HT-29 (cell line): ENCODE data around the gene PCGF3. TPM values are rescaled to one million over a fixed set of nuclear protein-coding genes. Genes with fewer than 3 reads are reported as not detected.
"Not testable (repeated sequence)": the region's sequence is repeated elsewhere in the genome, so short reads cannot be mapped to it uniquely, and the experiment has no call there.

Experiments
- DNase-seq: peaks from one replicate; pipeline ENCODE4 v3.0.0-alpha.2; 2015; ENCODE audit warnings: low spot score
- total RNA-seq: library from RNA; depleted of rRNA; stranded (reverse); fragments of >200 nt; shearing (Covaris generic); gene quantifications from 2 replicates; pipeline ENCODE4 v1.2.3, GENCODE V29; 2014

The PCGF3 gene
- total RNA-seq, 1 experiment from 2014 or later: 64.9 TPM

DNA sequence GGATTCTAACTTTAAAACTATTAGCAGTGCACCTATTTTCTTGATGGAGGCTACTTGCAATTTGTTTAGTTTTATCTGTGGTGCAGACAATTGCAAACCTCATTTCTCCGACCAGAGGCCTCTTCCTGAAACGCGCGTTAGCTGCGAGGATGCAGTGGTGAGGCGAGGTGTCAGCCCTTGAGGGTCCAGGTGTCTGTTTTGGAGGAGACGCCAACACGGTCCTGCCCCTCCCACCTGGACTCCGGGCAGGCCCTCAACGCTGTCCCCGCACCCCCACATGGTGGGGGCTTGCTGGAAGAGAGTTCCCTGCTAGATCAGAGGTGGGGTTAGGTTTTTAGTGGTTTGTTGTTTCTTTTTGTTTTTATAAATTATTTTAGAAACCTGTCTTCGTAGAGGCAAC lies 34.4 kb downstream of the PCGF3 start:
- DNase-seq: no peak

DNA sequence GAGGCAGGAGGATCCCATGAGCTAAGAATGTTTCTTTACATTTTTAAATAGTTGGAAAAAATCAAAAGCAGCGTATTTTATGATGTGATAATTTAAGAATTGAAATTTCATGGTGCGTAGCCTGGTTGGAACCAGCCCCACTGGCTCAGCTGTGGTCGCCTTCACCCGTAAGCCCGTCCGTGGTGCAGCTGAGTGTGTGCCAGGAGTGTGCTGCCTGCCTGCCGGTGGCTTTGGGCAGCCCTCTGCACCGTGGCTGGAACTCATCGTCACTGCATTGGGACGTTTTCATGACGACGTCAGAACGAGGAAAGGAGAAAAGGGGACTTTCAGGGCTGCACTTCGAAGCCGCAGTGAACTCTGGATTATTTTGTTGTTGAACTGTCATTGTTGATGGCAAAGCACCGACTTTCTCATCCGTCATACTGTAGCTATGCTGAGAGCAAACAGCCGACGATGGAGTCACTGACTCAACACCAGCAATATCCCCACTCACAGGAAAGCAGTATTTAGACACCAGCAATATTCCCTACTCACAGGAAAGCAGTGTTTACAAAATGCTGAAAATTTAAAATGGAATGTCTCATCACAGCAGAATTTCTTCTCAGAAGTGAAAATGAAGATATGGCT lies 35.1 kb downstream of the PCGF3 start:
- DNase-seq: no peak

DNA sequence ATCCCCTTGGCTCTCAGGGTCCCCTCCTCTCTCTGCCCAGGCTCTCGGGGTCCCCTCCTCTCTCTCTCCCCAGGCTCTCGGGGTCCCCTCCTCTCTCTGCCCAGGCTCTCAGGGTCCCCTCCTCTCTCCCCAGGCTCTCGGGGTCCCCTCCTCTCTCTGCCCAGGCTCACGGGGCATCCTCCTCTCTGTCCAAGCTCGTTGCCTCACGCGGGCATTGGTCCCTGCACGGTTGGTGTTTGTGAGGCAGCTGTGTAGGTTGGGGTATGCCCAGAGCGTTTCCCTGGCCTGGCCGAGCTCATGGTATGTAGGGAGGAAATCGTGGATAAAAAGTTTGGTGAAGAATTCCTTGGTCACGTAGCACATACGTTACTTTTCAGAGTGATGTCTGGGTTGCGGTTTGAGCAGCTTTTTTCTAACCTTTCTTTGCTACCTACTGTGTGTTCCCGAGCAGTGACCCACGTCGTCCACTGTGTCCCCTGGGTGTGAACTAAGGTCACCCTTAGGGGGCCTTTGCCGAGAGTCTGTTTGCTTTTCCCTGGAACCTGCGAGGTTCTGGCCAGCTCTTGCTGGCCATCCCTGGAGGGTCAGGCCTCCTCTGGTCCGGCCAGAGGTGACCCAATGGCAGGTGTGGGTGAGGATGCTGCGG lies 36.6 kb downstream of the PCGF3 start:
- no peak for DNase-seq

DNA sequence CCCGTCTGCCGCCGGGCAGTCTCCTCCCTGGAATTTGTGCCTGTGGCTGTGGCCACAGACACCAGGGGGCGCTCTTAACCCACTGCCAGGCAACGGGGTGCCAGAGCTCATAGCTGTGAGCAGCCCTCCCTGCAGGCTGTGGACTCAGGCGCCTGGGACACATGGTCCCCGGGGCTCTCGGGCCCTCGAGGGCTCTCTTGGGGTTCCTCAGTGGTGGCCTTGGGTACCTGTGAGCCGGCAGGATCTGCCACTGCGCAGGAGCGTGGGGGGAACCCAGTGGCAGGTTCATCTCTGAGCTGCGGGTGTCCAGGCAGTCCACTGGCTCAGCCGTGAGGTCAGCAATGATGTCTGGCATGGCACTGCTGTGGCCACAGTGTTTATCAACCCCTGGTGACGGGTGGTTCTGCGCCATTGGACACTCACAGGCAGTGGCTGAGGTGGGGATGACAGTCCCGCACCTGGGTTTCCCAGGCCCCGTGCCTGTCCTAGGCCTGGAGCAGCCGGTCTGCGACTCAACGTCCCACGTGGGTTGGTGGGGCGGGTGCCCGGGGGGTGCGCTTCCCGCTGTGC lies 37.2 kb downstream of the PCGF3 start:
- peak; percentile 64 for DNase-seq

DNA sequence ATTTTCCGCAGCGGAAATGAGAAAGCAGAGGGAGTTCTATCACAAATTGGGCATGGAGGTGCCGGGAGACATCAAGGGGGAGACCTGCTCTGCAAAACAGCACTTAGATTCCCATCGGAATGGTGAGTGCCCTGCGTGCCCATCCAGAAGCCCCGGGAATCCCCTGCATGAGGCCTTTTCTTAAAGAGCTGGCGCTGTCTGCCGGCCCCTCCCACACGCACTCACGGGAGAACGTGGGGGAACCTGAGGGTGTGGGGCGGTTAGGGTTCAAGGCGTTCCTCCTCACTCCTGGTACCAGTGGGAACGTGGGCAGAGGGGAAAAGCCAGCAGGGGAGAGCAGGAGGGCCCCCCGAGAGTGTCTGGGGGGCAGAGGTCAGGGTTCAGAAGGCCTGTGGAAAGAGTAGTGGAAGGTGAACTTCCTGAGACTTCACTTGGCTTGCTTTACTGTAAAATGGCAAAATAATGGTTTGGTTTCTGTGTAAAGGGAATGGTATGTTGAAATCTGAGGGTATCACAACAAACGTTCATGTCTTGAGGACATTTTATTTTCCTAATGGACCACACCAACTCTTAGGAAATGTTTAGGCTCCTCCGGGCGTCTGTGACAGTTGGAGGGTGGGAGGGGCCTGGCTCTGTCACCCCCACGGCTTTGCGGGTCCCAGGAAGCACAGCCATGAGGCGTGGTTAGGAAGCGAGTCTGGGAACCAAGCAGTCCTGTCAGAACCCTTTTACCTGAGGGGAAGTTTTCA lies 38.0 kb downstream of the PCGF3 start:
- no peak for DNase-seq

DNA sequence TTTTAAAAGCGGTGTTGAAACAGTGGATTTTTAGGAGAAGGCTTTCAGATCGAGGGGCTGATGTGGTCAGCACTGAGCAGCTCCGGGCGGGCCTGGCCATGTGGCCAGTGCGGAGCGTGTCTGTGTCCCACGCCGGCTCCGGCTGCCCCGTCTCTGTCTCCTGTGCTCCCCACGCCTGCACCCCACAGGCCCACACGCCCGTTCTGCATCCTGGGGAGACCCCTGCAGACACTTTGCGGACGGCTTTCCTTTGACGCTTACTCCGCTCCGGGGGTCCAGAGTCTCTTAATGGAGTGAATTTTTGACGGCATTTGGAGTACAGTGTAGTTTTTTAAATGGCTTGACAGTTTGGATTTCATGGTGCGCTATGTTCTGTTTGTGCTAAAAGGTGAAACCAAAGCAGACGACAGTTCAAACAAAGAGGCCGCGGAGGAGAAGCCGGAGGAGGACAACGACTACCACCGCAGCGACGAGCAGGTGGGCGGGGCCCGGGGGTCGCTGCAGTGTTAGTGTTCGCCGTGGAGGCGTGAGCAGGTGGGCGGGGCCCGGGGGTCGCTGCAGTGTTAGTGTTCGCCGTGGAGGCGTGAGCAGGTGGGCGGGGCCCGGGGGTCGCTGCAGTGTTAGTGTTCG lies 38.7 kb downstream of the PCGF3 start:
- no peak for DNase-seq

- no peak for DNase-seq
Measured at GRCh38 chr4:747546-748170, 42.0 kb downstream of the PCGF3 start.

GRCh38 chr4:748461-748860 lies 42.8 kb downstream of the PCGF3 start:
- no peak for DNase-seq

DNA sequence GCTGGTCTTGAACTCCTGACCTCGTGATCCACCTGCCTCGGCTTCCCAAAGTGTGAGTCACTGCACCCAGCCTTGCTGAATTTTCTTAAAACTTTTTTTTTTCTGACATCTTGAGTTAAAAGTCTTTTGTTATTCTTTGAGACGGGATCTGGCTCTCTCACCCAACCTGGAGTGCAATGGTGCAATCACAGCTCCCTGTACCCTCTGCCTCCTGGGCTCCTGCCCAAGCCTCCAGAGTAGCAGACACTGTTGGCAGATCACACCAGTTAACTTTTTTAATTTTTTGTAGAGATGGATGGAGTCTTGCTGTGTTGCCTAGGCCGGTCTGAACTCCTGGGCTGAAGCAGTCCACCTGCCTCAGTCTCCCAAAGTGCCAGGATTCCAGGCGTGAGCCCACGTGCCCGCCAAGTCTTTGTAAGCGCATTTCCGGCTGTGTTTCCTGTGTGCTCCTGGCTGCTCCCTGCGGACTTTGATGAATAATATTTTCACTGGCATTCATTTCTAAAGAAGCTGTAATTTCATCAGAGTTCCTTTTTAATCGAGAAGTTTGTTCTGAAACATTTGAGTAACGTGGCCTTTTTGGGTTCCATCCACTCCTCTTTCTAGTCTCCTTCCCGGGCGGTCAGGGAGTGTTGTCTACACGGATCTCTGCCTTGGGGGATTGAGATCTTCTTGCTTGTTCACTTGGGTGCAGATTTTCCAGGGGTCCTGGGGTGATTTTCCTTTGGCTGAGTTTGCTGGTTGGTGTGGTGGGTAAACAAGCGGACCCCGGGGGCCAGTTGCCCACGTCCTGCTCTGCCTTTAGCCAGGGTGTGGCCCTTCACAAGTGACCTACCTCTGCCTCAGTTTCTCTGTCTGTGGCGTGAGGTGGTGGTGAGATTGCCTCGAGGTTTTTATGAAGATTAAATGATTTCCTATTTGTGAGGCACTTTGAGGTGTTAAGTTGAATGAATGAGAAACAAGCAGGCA lies 44.4 kb downstream of the PCGF3 start:
- no peak for DNase-seq

DNA sequence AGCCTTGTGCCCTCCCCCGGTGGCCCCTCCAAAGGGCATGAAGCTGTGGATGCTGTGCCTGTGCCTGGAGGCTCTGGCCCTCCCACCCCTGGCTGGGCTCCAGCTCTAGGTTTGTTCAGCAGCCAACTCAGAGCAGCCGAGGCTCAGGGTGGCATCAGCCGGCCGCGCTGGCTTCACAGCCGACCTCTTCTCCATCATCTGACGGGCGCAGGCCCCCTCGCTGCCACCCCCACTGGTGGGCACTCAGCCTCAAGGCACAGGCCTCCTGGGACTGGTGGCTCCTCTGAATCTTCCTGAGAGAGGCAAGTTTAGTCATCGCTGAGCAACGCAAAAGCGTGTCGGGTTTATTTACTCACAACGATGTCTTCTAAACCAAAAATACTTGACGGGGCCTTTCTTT lies 46.0 kb downstream of the PCGF3 start:
- no peak for DNase-seq

GRCh38 chr4:752196-752861 lies 46.7 kb downstream of the PCGF3 start:
- no peak for DNase-seq

- not testable (repeated sequence) for DNase-seq
Measured at GRCh38 chr4:753186-753585, 47.6 kb downstream of the PCGF3 start.

DNA sequence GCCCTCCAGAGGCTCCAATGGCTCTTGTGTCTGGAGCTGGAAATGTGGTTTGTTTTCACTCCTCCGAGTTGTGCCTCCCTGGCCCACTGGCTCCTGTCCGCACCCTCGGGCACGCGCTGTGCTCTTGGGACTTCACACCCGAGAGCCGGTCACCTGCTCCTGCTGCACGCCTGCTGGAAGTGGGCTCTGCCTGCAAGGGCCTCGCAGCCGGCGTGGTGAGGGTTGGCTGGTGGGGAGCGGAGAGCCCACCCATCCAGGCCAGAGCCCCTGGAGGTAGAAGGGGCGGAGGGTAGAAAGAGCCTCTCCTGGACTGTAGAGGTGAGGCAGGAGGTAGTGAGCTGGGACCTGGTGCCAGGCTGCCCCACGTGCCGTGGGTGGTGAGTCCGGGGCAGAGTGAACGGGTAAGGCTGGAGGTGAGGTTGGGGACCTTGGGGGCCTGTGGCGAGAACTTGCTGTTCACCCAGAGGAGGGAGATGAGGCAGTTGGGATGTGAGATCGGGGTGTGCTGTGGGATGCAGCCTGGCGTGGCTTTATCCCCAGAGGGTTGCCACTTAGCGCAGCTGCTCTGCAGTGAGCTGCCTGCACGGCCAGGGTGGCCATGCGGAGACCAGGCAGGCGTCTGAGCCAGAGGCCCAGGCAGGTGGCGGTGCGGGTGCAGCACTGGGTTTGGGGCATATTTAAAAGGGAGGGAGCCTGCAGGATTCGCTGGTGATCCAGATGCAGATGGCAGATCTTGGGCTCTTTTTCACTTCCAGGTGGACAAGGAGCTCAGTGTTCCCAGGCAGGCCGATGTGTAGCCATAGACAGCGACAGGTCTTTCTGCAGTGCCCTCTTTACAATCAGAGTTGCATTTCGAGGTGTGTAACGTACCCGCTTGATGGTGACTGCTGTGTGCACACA lies 48.8 kb downstream of the PCGF3 start:
- no peak for DNase-seq

DNA sequence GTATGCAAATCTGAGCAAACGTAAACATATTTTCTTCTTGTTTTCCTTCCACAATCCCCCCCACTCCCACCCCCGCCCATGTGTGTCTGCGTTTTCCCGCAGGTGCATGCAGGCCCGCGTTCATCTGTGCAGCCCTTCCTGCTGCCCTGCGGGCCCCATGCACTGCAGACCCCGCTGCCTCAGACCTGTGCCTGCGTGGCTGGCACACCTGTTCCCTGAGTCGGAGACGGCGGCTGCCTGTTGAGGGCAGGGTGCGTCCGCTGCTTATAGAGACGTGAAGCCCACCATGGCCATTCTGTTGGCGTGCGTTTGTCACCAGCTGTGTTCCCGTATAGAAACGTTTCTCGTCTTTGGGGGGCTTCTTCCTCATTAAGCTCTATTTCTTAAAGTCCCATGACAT lies 51.5 kb downstream of the PCGF3 start:
- no peak for DNase-seq

DNA sequence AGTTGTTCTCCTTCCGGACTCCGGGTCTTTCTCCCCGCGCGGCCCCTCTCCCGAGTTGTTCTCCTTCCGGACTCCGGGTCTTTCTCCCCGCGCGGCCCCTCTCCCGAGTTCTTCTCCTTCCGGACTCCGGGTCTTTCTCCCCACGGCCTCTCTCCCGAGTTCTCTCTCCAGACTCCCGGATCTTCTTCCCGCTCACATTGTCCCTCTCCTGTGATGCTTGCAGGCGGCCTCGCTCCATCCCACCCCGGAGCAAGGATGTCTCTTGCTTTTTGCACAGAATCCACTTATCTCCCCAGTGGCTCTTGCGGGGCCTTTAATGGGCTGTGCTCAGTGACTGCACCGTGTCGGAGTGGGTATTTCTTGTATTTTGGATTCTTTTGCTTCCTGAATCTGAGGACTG lies 54.2 kb downstream of the PCGF3 start:
- DNase-seq: not testable (repeated sequence)

DNA sequence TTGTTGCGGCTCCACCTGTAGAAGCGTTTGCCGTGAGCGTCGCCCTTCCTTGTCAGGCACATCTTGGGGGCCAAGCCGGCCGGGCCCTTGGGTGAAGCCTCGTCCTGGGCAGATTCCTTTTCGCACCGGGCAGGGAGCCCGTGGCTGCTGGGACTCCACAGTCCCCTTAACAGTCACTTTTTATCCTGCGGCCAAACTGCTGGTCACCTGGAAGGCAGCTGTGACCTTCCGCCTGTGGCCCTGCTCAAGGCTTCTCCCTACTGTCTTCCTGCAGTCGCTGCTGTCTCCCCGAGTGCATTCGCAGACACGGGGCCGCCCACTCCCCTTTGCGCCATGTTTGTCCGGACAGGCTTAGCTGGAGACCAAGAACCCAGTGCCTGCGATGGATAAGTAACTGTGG lies 55.0 kb downstream of the PCGF3 start:
- no peak for DNase-seq

DNA sequence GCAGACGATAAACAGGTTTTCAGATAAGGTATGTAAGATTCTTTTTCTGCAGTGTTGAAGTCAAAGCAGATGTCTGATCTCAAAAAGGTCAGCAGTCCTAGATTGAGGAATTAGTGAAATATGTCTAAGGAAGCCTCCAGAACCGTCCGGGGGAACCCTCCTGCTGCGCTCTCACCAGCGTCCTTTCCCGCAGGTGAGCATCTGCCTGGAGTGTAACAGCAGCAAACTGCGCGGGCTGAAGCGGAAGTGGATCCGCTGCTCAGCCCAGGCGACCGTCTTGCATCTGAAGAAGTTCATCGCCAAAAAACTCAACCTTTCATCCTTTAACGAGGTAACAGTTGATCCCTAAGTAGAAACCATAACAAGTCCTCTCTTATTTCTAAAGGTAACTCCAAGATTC lies 55.5 kb downstream of the PCGF3 start:
- no peak for DNase-seq

DNA sequence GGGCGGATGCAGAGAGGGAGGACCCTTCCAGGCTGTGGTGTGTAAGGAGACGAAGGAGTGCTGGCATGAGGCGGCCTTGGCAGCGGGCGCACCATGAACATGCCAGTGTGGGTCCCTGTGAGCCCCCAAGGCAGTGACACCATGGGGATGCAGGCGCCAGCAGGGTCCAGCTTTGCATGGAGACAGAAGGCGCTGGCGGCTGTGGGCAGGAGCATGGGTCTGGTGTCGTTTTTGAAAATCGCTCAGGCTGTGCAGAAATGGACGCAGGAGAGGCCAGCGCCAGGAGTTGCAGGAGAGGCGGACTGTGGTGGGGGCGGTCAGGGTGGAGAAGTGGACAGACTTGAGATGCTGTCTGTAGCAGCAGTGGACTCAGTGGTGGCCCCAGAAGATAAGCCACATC lies 56.1 kb downstream of the PCGF3 start:
- no peak for DNase-seq
